Keratinocyte (primary cell): ENCODE data around the gene RPL4. TPM values are rescaled to one million over a fixed set of nuclear protein-coding genes. Genes with fewer than 3 reads are reported as not detected.
"Not testable (repeated sequence)": the region's sequence is repeated elsewhere in the genome, so short reads cannot be mapped to it uniquely, and the experiment has no call there.

Experiments
- DNase-seq: peaks from one replicate; pipeline ENCODE4 v3.0.0-alpha.2; 2011; ENCODE audit warnings: low read depth, missing footprints, low spot score
- FAIRE-seq: peaks from 2 replicates; lab custom pipeline; 2011; peaks lifted over from hg19 to GRCh38; lab: Jason Lieb, UNC
- H2AFZ ChIP-seq: 2 replicates; pipeline ENCODE4 v1.6.0; 2012; ENCODE audit warnings: low read length, control low read depth, inconsistent platforms; ENCODE audit not compliant: control insufficient read depth
- H3K27ac ChIP-seq: 2 replicates; pipeline ENCODE4 v1.5.1; 2011; ENCODE audit warnings: low read length; ENCODE audit not compliant: control insufficient read depth, insufficient read depth
- H3K27me3 ChIP-seq: 3 replicates; pipeline ENCODE4 v1.6.0; 2011; ENCODE audit warnings: low read length; ENCODE audit not compliant: control insufficient read depth, insufficient read depth; ENCODE audit errors: extremely low read depth
- H3K36me3 ChIP-seq, 2 experiments: 2 replicates in 1 of 2; 3 replicates in 1 of 2; pipeline ENCODE4 v1.5.1; 2011; ENCODE audit warnings: low read length in 2 of 2, mild to moderate bottlenecking in 1 of 2; ENCODE audit not compliant: control insufficient read depth in 2 of 2, insufficient read depth in 2 of 2; ENCODE audit errors: extremely low read depth in 1 of 2
- H3K4me1 ChIP-seq: 3 replicates; pipeline ENCODE4 v1.5.1; 2011; ENCODE audit warnings: low read length; ENCODE audit not compliant: control insufficient read depth, insufficient read depth; ENCODE audit errors: extremely low read depth
- H3K4me2 ChIP-seq: 3 replicates; pipeline ENCODE4 v1.6.0; 2011; ENCODE audit warnings: low read depth, low read length; ENCODE audit not compliant: control insufficient read depth, insufficient read depth; ENCODE audit errors: extremely low read depth
- H3K4me3 ChIP-seq, 3 experiments: fragments of 200-600 bp in 1 of 3; sonication (generic) in 1 of 3; 2 replicates in 2 of 3; 3 replicates in 1 of 3; pipeline ENCODE4 v1.5.1; 2011 to 2016; ENCODE audit warnings: low read length in 3 of 3, mild to moderate bottlenecking in 3 of 3, control low read depth in 2 of 3, inconsistent platforms in 1 of 3, low read depth in 1 of 3, mixed read lengths in 1 of 3, mixed run types in 1 of 3, moderate library complexity in 1 of 3; ENCODE audit not compliant: control insufficient read depth in 2 of 3, insufficient read depth in 2 of 3; ENCODE audit errors: extremely low read depth in 1 of 3
- H3K79me2 ChIP-seq: 2 replicates; pipeline ENCODE4 v1.6.0; 2012; ENCODE audit warnings: low read length; ENCODE audit not compliant: control insufficient read depth, insufficient read depth
- H3K9ac ChIP-seq: 3 replicates; pipeline ENCODE4 v1.6.0; 2011; ENCODE audit warnings: low read length; ENCODE audit not compliant: control insufficient read depth, insufficient read depth; ENCODE audit errors: extremely low read depth
- H3K9me1 ChIP-seq: 3 replicates; pipeline ENCODE4 v1.6.0; 2011; ENCODE audit warnings: low read length; ENCODE audit not compliant: control insufficient read depth, insufficient read depth; ENCODE audit errors: extremely low read depth
- H3K9me3 ChIP-seq: 2 replicates; pipeline ENCODE4 v1.5.1; 2012; ENCODE audit warnings: low read depth, low read length; ENCODE audit not compliant: control insufficient read depth
- H4K20me1 ChIP-seq: 3 replicates; pipeline ENCODE4 v1.6.0; 2011; ENCODE audit warnings: low read length; ENCODE audit not compliant: control insufficient read depth, insufficient read depth; ENCODE audit errors: extremely low read depth
- CTCF ChIP-seq, 3 experiments: IDR thresholded peaks in 1 of 3; conservative IDR thresholded peaks in 1 of 3; optimal IDR thresholded peaks in 1 of 3; 2 replicates in 2 of 3; 3 replicates in 1 of 3; pipeline versions ENCODE3 to v1.5.1; 2011; ENCODE audit warnings: low read length in 3 of 3, mild to moderate bottlenecking in 3 of 3, moderate library complexity in 2 of 3, control low read depth in 1 of 3, inconsistent platforms in 1 of 3; ENCODE audit not compliant: insufficient read depth in 2 of 3; ENCODE audit errors: extremely low read depth in 1 of 3
- EZH2 ChIP-seq: IDR thresholded peaks from one replicate; pipeline ENCODE4 v1.6.1; 2012; ENCODE audit warnings: inconsistent platforms, mild to moderate bottlenecking, low read length, moderate library complexity
- dilution Hi-C: fragments of 300-500 bp; cut with MboI; formaldehyde crosslinking; loops from one replicate; pipeline ENCODE4 v1.7.0; 2020; ENCODE audit warnings: low sequenced_read_pairs; ENCODE audit not compliant: extremely low pct_ligation_motif_present
- polyA plus RNA-seq, 5 experiments: library from polyadenylated mRNA; depleted of rRNA in 3 of 5; stranded (reverse) in 3 of 5; stranded (forward) in 1 of 5; unstranded in 1 of 5; fragments of >200 nt; gene quantifications; 1 replicate in 1 of 5; 2 replicates in 3 of 5; 3 replicates in 1 of 5; pipeline versions ENCODE4 v1.2.1 to v1.2.3, GENCODE V29; 2011 to 2012; ENCODE audit warnings: missing spikeins in 2 of 5, low read depth in 1 of 5, low replicate concordance in 1 of 5

Gene RPL4
- polyA plus RNA-seq, 1 donor (not counting 4 experiments of a cell fraction or from before 2014, with no cell fraction given): 4,989 TPM

- Histone ChIP-seq H2AFZ (no peak overlapping the region), H3K9ac (no peak overlapping the region), H3K9me3 (no peaks in the 10 kb centered on the region), H3K27ac (peak overlapping the region; percentile 5), H3K9me1 (no peaks in the 10 kb centered on the region), H3K4me1 (peaks cover 38% of the 10 kb centered on the region), H3K27me3 (no peaks in the 10 kb centered on the region), H3K36me3 (peaks cover 1 to 8% of the 10 kb centered on the region in 2 experiments), H3K4me3 (no peak overlapping the region), H3K79me2 (peaks cover 8% of the 10 kb centered on the region), H4K20me1 (no peaks in the 10 kb centered on the region), H3K4me2 (no peak overlapping the region)
- no peak for TF ChIP-seq EZH2
- TF ChIP-seq CTCF (optimal IDR thresholded peaks at IDR 0.05 in 1 of 3, IDR thresholded peaks at IDR 0.05 in 1 of 3, conservative IDR thresholded peaks at IDR 0.05 in 1 of 3; ENCODE audit: extremely low read depth in 1 of 3, insufficient read depth in 2 of 3, low read length in 3 of 3): no peak
- FAIRE-seq: no peak
- dilution Hi-C loops: no loop called here
- DNase-seq: no peak
Measured at GRCh38 chr15:66462627-66463026, 42.0 kb downstream of the RPL4 start.

DNA sequence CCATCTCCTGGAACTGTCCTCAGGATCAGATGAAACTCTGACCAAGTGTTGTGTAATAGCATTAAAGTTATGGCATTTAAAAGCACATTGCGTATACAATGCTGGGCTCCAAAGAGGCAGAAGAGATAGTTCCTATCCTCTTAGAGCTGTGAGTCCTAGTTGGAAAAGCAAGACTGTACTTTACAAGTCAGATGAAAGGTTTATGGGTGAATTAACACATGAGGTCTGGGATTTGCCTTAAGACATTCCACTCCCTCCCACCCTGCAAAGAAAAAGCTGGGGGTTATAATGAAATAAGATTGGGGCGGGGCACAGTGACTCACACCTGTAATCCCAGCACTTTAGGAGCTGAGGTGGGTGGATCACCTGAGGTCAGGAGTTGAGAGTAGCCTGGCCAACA is 42.7 kb downstream of the RPL4 start:
- dilution Hi-C loops: no loop called here
- Histone ChIP-seq H2AFZ (no peak overlapping the region), H3K27me3 (no peaks in the 10 kb centered on the region), H3K36me3 (peaks cover 1 to 8% of the 10 kb centered on the region in 2 experiments), H3K79me2 (peaks cover 8% of the 10 kb centered on the region), H3K4me2 (peak overlapping the region; percentile 60), H3K27ac (peak overlapping the region; percentile 82), H3K9me1 (no peaks in the 10 kb centered on the region), H3K4me1 (peaks cover 38% of the 10 kb centered on the region), H4K20me1 (no peaks in the 10 kb centered on the region), H3K4me3 (peak overlapping the region in 2 of 3 experiments; percentile 1 to 37), H3K9me3 (no peaks in the 10 kb centered on the region), H3K9ac (peak overlapping the region; percentile 45)
- peak; percentile 92 for FAIRE-seq
- no peak for DNase-seq
- TF ChIP-seq EZH2: no peak

DNA sequence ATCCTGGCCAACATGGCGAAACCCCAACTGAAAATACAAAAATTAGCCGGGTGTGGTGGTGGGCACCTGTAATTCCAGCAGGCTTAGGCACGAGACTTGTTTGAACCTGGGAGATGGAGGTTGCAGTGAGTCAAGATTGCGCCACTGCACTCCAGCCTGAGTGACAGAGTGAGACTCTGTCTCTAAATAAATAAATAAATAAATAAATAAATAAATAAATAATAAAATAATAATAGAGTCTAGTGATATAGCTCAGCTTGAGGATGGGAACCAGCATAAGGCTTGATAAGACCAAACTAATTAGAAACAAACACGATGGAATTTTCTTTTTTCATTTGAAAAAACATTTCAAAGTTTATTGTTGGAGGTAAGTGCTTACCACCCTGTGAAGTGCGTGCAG is 43.4 kb downstream of the RPL4 start:
- H3K36me3 ChIP-seq, H3K27me3 ChIP-seq, H4K20me1 ChIP-seq, FAIRE-seq, DNase-seq, dilution Hi-C loops, H3K9me1 ChIP-seq, H3K9me3 ChIP-seq, H2AFZ ChIP-seq: not testable (repeated sequence)
- Histone ChIP-seq H3K9ac (peak overlapping the region; percentile 82), H3K4me1 (peaks cover 38% of the 10 kb centered on the region), H3K27ac (peak overlapping the region; percentile 99), H3K4me3 (peak overlapping the region in 2 of 3 experiments; percentile 1 to 33), H3K79me2 (peaks cover 10% of the 10 kb centered on the region), H3K4me2 (peak overlapping the region; percentile 96)
